ENCODE results near the gene SCT.
"Not testable (repeated sequence)": the region's sequence is repeated elsewhere in the genome, so short reads cannot be mapped to it uniquely, and the experiment has no call there.

SCT gene

GRCh38 chr11:626475-627307 lies at the start of gene SCT:
SCT (minus strand) TSS chr11:627181; CDS start chr11:627143, 38 bp downstream.
- no peak for DNase-seq

GRCh38 chr11:674406-674805 lies 47.4 kb upstream of the SCT start:
- no peak for DNase-seq

GRCh38 chr11:673866-674265 lies 46.9 kb upstream of the SCT start:
- DNase-seq = no peak

GRCh38 chr11:665704-666281 lies 38.8 kb upstream of the SCT start:
- DNase-seq = no peak

GRCh38 chr11:665062-665703 lies 38.2 kb upstream of the SCT start:
- no peak for DNase-seq

- DNase-seq = no peak
Measured at GRCh38 chr11:662689-663274, 35.8 kb upstream of the SCT start.

- DNase-seq = no peak
Measured at GRCh38 chr11:660681-661444, 33.9 kb upstream of the SCT start.

- DNase-seq = no peak
Measured at GRCh38 chr11:660281-660680, 33.3 kb upstream of the SCT start.

GRCh38 chr11:659532-660085 lies 32.6 kb upstream of the SCT start:
- no peak for DNase-seq

GRCh38 chr11:657691-658126 lies 30.7 kb upstream of the SCT start:
- no peak for DNase-seq

GRCh38 chr11:656866-657265 lies 29.9 kb upstream of the SCT start:
- no peak for DNase-seq

GRCh38 chr11:656426-656825 lies 29.4 kb upstream of the SCT start:
- no peak for DNase-seq

- no peak for DNase-seq
Measured at GRCh38 chr11:655036-655726, 28.2 kb upstream of the SCT start.

- not testable (repeated sequence) for DNase-seq
Measured at GRCh38 chr11:654444-654843, 27.5 kb upstream of the SCT start.

GRCh38 chr11:653837-654236 lies 26.9 kb upstream of the SCT start:
- no peak for DNase-seq

GRCh38 chr11:653136-653535 lies 26.2 kb upstream of the SCT start:
- not testable (repeated sequence) for DNase-seq

- DNase-seq = no peak
Measured at GRCh38 chr11:650482-650881, 23.5 kb upstream of the SCT start.

- not testable (repeated sequence) for DNase-seq
Measured at GRCh38 chr11:647672-648158, 20.7 kb upstream of the SCT start.

GRCh38 chr11:646214-646613 lies 19.2 kb upstream of the SCT start:
- no peak for DNase-seq

- DNase-seq = no peak
Measured at GRCh38 chr11:645536-645935, 18.6 kb upstream of the SCT start.

GRCh38 chr11:643849-644738 lies 17.1 kb upstream of the SCT start:
- DNase-seq = no peak

All from NCI-H526 treated with DMSO at 0.1 percent for 48 hours (cell line).